HepG2 (cell line): ENCODE measurements around the gene TAF5. TPM values are rescaled to one million over a fixed set of nuclear protein-coding genes. Genes with fewer than 3 reads are reported as not detected.

Experiments
- ARNTL ChIP-seq: sonication (generic); formaldehyde crosslinking; IDR thresholded peaks from 2 replicates; pipeline ENCODE4 v1.4.0; 2020; ENCODE audit warnings: mild to moderate bottlenecking, missing genetic modification reagents
- ASH2L ChIP-seq: fragments of 300-600, 200-600 bp; sonication (generic); IDR thresholded peaks from 2 replicates; pipeline ENCODE4 v1.7.0; 2017; ENCODE audit warnings: low read depth, mild to moderate bottlenecking, moderate library complexity, mixed read lengths, low read length; ENCODE audit not compliant: insufficient read length
- ELF1 ChIP-seq: sonication (generic); formaldehyde crosslinking; IDR thresholded peaks from 2 replicates; pipeline ENCODE4 v1.4.0; 2020; ENCODE audit warnings: missing genetic modification reagents
- FOSL2 ChIP-seq: sonication (generic); formaldehyde crosslinking; IDR thresholded peaks from 2 replicates; pipeline ENCODE4 v1.4.0; 2020; ENCODE audit warnings: missing genetic modification reagents
- JUN ChIP-seq: sonication (generic); formaldehyde crosslinking; IDR thresholded peaks from 2 replicates; pipeline ENCODE4 v1.4.0; 2020; ENCODE audit warnings: mild to moderate bottlenecking, missing genetic modification reagents
- KAT7 ChIP-seq: IDR thresholded peaks from 2 replicates; pipeline ENCODE4 v1.6.1; 2018; ENCODE audit warnings: borderline replicate concordance, missing compliant biosample characterization
- MLX ChIP-seq: IDR thresholded peaks from 2 replicates; pipeline ENCODE4 v1.6.1; 2016
- PAWR ChIP-seq: sonication (generic); formaldehyde crosslinking; IDR thresholded peaks from 2 replicates; pipeline ENCODE4 v1.4.0; 2020; ENCODE audit warnings: missing genetic modification reagents, mild to moderate bottlenecking, borderline replicate concordance
- RBFOX2 ChIP-seq: fragments of 200-400 bp; formaldehyde crosslinking; IDR thresholded peaks from 2 replicates; pipeline ENCODE4 v1.6.1; 2017; ENCODE audit warnings: low read depth, mild to moderate bottlenecking, low read length
- REXO4 ChIP-seq: sonication (generic); formaldehyde crosslinking; IDR thresholded peaks from 2 replicates; pipeline ENCODE4 v1.8.0; 2022; ENCODE audit warnings: missing genetic modification reagents, mild to moderate bottlenecking, borderline replicate concordance
- RXRB ChIP-seq: IDR thresholded peaks from 2 replicates; pipeline ENCODE4 v1.6.1; 2016; ENCODE audit warnings: borderline replicate concordance, missing genetic modification reagents, missing compliant biosample characterization
- SAP130 ChIP-seq: IDR thresholded peaks from 2 replicates; pipeline ENCODE4 v1.6.1; 2016; ENCODE audit warnings: low read depth
- SMYD3 ChIP-seq: sonication (generic); formaldehyde crosslinking; IDR thresholded peaks from 2 replicates; pipeline ENCODE4 v1.8.1; 2023; ENCODE audit warnings: mild to moderate bottlenecking, missing genetic modification reagents
- SOX6 ChIP-seq, 2 experiments: fragments of 450-650 bp in 1 of 2; sonication (generic) in 1 of 2; formaldehyde crosslinking in 1 of 2; IDR thresholded peaks; 2 replicates each; pipeline versions ENCODE4 v1.4.0 to v1.6.1; 2017 to 2020; ENCODE audit warnings: antibody characterized with exemption in 1 of 2, mild to moderate bottlenecking in 1 of 2, missing genetic modification reagents in 1 of 2
- U2AF1 ChIP-seq: fragments of 200-400 bp; formaldehyde crosslinking; optimal IDR thresholded peaks from 2 replicates; pipeline ENCODE3; 2017; ENCODE audit warnings: mild to moderate bottlenecking, low read depth, low read length
- ZNF30 ChIP-seq: sonication (generic); formaldehyde crosslinking; IDR thresholded peaks from 2 replicates; pipeline ENCODE4 v1.5.0; 2020; ENCODE audit warnings: mild to moderate bottlenecking, missing genetic modification reagents
- ZNF326 ChIP-seq: sonication (generic); formaldehyde crosslinking; IDR thresholded peaks from 2 replicates; pipeline ENCODE4 v1.4.0; 2020; ENCODE audit warnings: missing genetic modification reagents, borderline replicate concordance
- ZNF335 ChIP-seq: sonication (generic); formaldehyde crosslinking; IDR thresholded peaks from 2 replicates; pipeline ENCODE4 v1.4.0; 2020; ENCODE audit warnings: missing genetic modification reagents
- ZNF589 ChIP-seq: sonication (generic); formaldehyde crosslinking; conservative IDR thresholded peaks from 2 replicates; pipeline ENCODE4 v1.8.0; 2022; ENCODE audit warnings: mild to moderate bottlenecking, moderate library complexity, missing genetic modification reagents
- ZNF607 ChIP-seq: sonication (generic); formaldehyde crosslinking; IDR thresholded peaks from 2 replicates; pipeline ENCODE4 v1.5.1; 2020; ENCODE audit warnings: missing genetic modification reagents, mild to moderate bottlenecking, borderline replicate concordance
- ZNF614 ChIP-seq: IDR thresholded peaks from 2 replicates; pipeline ENCODE4 v1.6.1; 2018; ENCODE audit warnings: missing biosample characterization, missing genetic modification reagents, inconsistent platforms, borderline replicate concordance
- ZNF737 ChIP-seq: sonication (generic); formaldehyde crosslinking; IDR thresholded peaks from 2 replicates; pipeline ENCODE4 v1.5.0; 2020; ENCODE audit warnings: missing genetic modification reagents, mild to moderate bottlenecking, borderline replicate concordance
- ZXDC ChIP-seq: sonication (generic); formaldehyde crosslinking; IDR thresholded peaks from 2 replicates; pipeline ENCODE4 v1.5.0; 2020; ENCODE audit warnings: mild to moderate bottlenecking, missing genetic modification reagents
- polyA plus RNA-seq, 8 experiments: library from polyadenylated mRNA; depleted of rRNA in 3 of 8; stranded (reverse) in 7 of 8; unstranded in 1 of 8; fragments of >200 nt; fragmentation: Illumina TruSeq in 4 of 8; extraction: Trizol in 4 of 8; gene quantifications; 2 replicates each; pipeline versions ENCODE4 v1.2.1 to v1.2.3, GENCODE V29; 2011 to 2016; ENCODE audit warnings: low read depth in 4 of 8, missing spikeins in 1 of 8, mixed read lengths in 1 of 8; ENCODE audit not compliant: insufficient read depth in 1 of 8
- total RNA-seq, 5 experiments: library from RNA; depleted of rRNA; stranded (reverse); fragments of >200 nt; fragmentation: Illumina TruSeq; extraction: Trizol; gene quantifications; 2 replicates each; pipeline ENCODE4 v1.2.3, GENCODE V29; 2016; ENCODE audit warnings: low read depth in 1 of 5
- TF ChIP-seq, protein P1 (sequence below): sonication (generic); formaldehyde crosslinking; IDR thresholded peaks from 2 replicates; pipeline ENCODE4 v1.5.1; 2020; ENCODE audit warnings: mild to moderate bottlenecking, missing genetic modification reagents, borderline replicate concordance

The TAF5 gene
- total and polyA plus RNA-seq, 2 of the 13 experiments (the other 11 are each of a cell fraction or from before 2014, with no cell fraction given) = 3.8 to 8.7 TPM

DNA sequence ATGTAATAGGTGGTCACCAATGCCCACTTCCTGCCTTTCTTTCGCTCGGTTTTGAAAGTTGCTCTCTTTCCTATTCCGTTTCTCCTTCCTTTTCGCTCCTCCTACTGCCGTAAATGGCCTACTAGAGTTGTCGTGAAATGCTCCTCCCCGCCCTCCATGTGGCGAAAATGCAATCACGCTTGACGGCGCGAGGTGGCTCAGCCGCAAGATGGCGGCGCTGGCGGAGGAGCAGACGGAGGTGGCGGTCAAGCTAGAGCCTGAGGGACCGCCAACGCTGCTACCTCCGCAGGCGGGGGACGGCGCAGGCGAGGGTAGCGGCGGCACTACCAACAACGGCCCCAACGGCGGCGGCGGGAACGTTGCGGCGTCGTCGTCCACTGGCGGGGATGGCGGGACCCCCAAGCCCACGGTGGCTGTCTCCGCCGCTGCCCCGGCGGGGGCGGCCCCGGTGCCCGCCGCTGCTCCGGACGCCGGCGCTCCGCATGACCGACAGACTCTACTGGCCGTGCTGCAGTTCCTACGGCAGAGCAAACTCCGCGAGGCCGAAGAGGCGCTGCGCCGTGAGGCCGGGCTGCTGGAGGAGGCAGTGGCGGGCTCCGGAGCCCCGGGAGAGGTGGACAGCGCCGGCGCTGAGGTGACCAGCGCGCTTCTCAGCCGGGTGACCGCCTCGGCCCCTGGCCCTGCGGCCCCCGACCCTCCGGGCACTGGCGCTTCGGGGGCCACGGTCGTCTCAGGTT, at the start of gene TAF5 (continued):
- TF ChIP-seq ZXDC (CRISPR knock-in tag) = no peak
- TF ChIP-seq ZNF30 (CRISPR knock-in tag) = peak; percentile 72; the same call in 1 of the 2 replicates
- TF ChIP-seq ZNF589 (CRISPR knock-in tag) = no peak; the same call in 1 of the 2 replicates
- no peak for TF ChIP-seq JUN (CRISPR knock-in tag)
- peak; percentile 93 for TF ChIP-seq ASH2L
- TF ChIP-seq REXO4 (CRISPR knock-in tag) = peak; percentile 89; the same call in 1 of the 2 replicates
- TF ChIP-seq ZNF326 = no peak
- peak; percentile 90 for TF ChIP-seq KAT7 (CRISPR knock-in tag)
- TF ChIP-seq, protein P1, sequence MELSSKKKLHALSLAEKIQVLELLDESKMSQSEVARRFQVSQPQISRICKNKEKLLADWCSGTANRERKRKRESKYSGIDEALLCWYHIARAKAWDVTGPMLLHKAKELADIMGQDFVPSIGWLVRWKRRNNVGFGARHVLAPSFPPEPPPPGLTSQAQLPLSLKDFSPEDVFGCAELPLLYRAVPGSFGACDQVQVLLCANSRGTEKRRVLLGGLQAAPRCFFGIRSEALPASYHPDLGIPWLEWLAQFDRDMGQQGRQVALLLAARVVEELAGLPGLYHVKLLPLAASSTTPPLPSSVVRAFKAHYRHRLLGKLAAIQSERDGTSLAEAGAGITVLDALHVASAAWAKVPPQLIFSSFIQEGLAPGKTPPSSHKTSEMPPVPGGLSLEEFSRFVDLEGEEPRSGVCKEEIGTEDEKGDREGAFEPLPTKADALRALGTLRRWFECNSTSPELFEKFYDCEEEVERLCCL = 0 out of 2 replicates have a peak, but pooled peaks have one; percentile 41
- no peak for TF ChIP-seq PAWR (CRISPR knock-in tag)
- TF ChIP-seq FOSL2 (CRISPR knock-in tag) = peak; percentile 74
- TF ChIP-seq ZNF607 (CRISPR knock-in tag) = peak; percentile 86
- peak; percentile 92 for TF ChIP-seq SAP130 (CRISPR knock-in tag)
- TF ChIP-seq U2AF1 = peak; percentile 45
- no peak; the same call in 1 of the 2 replicates for TF ChIP-seq MLX (CRISPR knock-in tag)
- TF ChIP-seq SOX6 (IDR thresholded peaks at IDR 0.05) = no peak
- peak; percentile 61 for TF ChIP-seq SOX6 (CRISPR knock-in tag; IDR thresholded peaks at IDR 0.05)
- TF ChIP-seq ZNF614 (CRISPR knock-in tag) = peak; percentile 33; the same call in 1 of the 2 replicates
- TF ChIP-seq ARNTL (CRISPR knock-in tag) = peak; percentile 74
- TF ChIP-seq RXRB (CRISPR knock-in tag) = peak; percentile 48; the same call in 1 of the 2 replicates
- peak; percentile 69; the same call in 1 of the 2 replicates for TF ChIP-seq RBFOX2
- TF ChIP-seq SMYD3 (CRISPR knock-in tag) = no peak
- peak; percentile 61; the same call in 1 of the 2 replicates for TF ChIP-seq ZNF335 (CRISPR knock-in tag)
- peak; percentile 89 for TF ChIP-seq ELF1
- no peak for TF ChIP-seq ZNF737 (CRISPR knock-in tag)
